HG02840 (cell line): Measurements from ENCODE around the gene RAB8A.
"Not testable (repeated sequence)": the region's sequence is repeated elsewhere in the genome, so short reads cannot be mapped to it uniquely, and the experiment has no call there.

Experiments
- ATAC-seq: cut with Tn5 transposase; IDR thresholded peaks from one replicate; pipeline ENCODE4 v1.9.1; 2021; ENCODE audit warnings: mild to moderate bottlenecking, moderate library complexity, moderate number of reproducible peaks; ENCODE audit not compliant: unreplicated experiment, low FRiP score

Gene RAB8A

GRCh38 chr19:16077984-16078758 is 33.5 kb upstream of the RAB8A start:
- no peak for ATAC-seq

GRCh38 chr19:16078759-16079707 is 32.7 kb upstream of the RAB8A start:
- ATAC-seq = no peak

GRCh38 chr19:16084067-16084685 is 27.5 kb upstream of the RAB8A start:
- no peak for ATAC-seq

- no peak for ATAC-seq
These were observed 26.6 kb upstream of the RAB8A start for GRCh38 chr19:16085115-16085514.

GRCh38 chr19:16087404-16087803 is 24.3 kb upstream of the RAB8A start:
- ATAC-seq = not testable (repeated sequence)

- ATAC-seq = no peak
These were observed 23.7 kb upstream of the RAB8A start for GRCh38 chr19:16087940-16088339.

- no peak for ATAC-seq
These were observed 23.2 kb upstream of the RAB8A start for GRCh38 chr19:16088351-16089009.

GRCh38 chr19:16089010-16089846 is 22.5 kb upstream of the RAB8A start:
- ATAC-seq = no peak

GRCh38 chr19:16091546-16092475 is 19.9 kb upstream of the RAB8A start:
- ATAC-seq = no peak

- ATAC-seq = no peak
These were observed 17.2 kb upstream of the RAB8A start for GRCh38 chr19:16094360-16095070.

GRCh38 chr19:16095071-16095571 is 16.6 kb upstream of the RAB8A start:
- ATAC-seq = no peak

- ATAC-seq = no peak
These were observed 15.3 kb upstream of the RAB8A start for GRCh38 chr19:16096280-16096855.

GRCh38 chr19:16098416-16098768 is 13.3 kb upstream of the RAB8A start:
- no peak for ATAC-seq

- ATAC-seq = no peak
These were observed 12.9 kb upstream of the RAB8A start for GRCh38 chr19:16098821-16099220.

- not testable (repeated sequence) for ATAC-seq
These were observed 12.2 kb upstream of the RAB8A start for GRCh38 chr19:16099314-16099965.

- no peak for ATAC-seq
These were observed 11.2 kb upstream of the RAB8A start for GRCh38 chr19:16100524-16100923.

- ATAC-seq = no peak
These were observed 7.0 kb upstream of the RAB8A start for GRCh38 chr19:16104722-16105121.
